ENCODE results near the gene SENP2.
"Not testable (repeated sequence)": the region's sequence is repeated elsewhere in the genome, so short reads cannot be mapped to it uniquely, and the experiment has no call there.

SENP2 gene

DNA sequence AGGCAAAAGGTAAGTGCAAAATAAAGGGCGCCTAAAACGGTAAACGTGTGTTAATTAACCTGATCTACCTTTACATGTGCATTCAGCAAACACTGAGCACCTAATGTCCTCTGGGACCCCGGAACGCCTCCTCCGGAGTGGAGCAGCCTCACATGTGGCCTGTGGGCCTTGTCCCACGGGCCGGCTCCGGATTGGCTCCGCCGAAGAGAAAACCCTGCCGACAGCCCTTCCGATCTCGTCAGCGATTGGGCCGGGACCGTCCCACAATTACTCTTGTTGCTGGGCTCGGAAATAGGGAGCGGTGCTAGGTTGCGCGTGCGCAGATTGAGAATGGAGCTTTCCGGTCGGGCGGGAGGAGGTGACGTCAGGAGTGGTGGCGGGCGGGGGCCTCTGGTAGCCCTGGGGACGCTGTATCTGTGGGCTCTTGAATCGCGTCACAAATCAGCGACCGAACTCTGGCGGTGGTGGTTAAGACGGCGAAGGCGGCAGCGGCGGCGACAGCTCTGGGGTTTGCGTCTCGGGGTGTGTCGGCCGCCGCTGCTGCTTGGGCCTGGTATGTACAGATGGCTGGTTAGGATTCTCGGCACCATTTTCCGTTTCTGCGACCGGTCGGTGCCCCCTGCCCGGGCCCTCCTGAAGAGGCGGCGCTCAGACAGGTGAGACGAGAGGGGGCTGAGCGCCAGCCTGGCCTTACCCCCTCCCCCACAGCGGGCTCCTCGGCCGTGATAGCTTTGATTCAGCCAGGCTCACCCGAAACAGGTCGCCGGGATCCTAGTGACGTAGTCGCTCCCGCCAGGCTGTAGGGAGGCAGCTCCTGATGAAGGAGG is at the start of gene SENP2:
SENP2 (plus strand) TSS at position 437 of the 827 bp plus-strand sequence; CDS start at position 556, 119 bp downstream.
- peak; percentile 98 to 99 for DNase-seq

DNA sequence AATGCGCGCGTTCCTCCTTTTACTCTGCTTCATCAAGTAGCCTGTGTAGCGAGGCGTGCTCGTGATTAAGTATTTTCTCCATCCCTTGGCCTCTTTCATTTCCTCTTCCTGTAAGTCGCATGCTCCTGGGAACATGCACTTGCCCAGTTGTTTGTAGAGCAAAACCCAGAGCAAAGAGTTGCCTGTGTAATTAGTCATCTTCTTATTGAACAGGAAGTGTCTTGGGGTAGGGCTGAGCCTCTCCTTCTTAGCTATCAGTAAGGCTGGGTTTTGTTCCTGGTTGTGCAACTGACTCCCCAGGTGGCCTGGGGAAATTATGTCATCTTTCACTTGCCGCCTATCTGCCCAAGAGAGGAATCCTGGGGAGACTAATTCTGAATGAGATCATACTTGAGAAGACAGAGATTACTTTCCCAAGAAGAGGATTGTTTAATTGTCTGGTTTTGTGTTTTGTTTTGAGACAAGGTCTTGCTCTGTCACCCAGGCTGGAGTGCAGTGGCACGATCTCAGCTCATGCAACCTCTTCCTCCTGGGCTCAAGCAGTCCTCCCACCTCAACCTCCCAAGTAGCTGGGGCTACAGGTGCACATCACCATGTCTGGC is 48.6 kb upstream of the SENP2 start:
- DNase-seq, result peak; percentile 93 to 98

DNA sequence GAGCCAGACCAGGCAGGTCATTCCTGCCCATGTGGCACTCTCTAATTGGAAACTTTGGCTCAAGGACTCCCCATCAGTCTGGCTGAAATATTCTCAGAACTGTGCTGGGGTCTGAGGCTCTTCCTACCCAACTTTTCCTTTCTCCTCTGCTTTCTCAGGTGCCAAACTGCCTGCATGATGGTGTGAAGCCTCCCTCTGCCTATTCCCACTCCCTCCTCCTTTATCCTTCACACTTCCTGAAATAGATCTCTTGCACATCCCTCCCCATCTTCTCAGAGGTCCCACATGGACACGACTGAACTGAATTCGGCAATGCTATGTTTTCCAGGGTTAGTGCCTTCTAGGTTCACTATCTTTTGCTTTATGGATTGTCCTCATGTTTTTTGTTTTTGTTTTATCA is 46.2 kb upstream of the SENP2 start:
- DNase-seq, result no peak

DNA sequence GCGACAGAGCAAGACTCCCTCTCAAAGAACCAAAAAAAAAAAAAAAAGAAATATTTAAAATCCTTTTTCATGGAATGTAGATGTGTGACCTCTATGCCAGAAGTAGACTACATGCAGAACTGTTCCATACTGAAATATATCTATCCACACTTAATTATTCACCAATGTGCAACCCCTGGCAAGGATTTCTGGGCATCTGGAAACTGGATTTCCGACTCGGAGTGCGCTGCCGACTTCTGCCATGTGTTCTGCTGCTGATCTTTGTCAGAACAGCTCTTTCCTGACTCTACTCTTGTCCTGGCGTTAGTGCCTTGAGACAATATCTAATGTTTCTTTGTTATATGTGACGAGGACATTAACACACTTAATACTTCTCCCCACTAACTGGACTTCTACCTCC is 45.4 kb upstream of the SENP2 start:
- DNase-seq, result no peak

DNA sequence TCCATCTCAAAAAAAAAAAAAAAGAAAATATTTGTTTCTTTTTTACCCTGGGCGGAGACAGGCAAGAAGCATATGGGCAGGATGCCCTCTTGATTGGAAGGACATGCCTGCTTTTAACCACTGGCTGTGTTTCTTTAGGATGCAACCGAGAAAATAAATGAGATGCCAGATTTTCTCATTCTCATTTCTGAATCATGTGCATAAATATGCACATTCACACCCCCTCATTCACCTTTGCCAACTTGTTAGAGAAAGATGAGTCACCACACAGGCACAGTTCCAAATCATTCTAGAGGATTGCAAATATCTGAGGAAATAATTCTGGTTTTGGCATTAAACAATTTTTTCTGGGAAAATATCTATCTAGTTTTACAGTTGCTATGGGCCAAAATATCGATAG is 37.0 kb upstream of the SENP2 start:
- DNase-seq, result peak; percentile 82 to 95

DNA sequence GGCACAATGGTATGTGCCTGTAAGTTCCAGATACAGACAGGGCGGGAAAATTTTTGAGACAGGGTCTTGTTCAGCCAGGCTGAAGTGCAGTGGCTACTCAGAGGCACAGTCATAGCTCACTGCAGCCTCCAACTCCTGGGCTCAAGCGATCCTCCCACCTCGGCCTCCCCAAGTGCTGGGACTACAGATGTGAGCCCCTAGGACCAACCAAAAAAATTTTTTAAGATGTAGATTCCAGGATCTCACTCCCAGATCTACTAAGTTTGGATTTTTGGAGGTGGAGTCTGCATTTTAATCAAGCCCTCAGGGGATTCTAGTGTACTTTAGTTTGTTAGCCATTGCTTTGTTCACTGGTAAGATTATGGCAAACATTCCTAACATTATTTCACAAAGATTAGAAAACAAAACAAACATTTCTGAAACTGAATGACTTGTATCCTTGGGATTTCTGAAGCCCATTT is 36.4 kb upstream of the SENP2 start:
- peak in 1 of 2 experiments; percentile 62 for DNase-seq

DNA sequence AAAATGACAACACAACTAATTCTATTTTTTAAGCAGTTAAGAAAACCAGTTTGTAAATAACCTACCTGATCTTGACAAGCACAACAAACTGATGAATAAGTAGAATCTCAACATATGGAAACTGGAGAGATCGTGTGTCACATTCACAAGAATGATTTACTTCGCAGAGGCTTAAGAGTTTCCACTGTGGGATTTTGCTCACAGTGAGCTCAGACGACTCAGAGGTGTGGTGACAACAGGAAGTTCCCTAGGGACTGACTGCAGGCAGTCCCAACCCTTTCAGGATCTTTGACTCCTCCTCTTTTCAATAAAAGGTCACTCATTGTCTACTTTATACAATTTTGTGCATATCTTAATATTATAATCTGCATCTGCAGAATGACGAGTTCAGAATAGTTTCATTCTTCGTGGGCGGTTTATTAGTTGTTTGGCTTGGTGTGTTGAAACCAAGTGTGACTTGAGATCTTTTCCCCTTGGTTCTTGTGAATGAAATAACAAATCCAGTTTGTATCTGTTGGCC is 33.7 kb upstream of the SENP2 start, which contains the start of gene LIPH:
LIPH (minus strand) TSS at position 231 of the 520 bp plus-strand sequence; CDS start at position 114, 117 bp downstream.
- DNase-seq, result peak; percentile 75 to 90

DNA sequence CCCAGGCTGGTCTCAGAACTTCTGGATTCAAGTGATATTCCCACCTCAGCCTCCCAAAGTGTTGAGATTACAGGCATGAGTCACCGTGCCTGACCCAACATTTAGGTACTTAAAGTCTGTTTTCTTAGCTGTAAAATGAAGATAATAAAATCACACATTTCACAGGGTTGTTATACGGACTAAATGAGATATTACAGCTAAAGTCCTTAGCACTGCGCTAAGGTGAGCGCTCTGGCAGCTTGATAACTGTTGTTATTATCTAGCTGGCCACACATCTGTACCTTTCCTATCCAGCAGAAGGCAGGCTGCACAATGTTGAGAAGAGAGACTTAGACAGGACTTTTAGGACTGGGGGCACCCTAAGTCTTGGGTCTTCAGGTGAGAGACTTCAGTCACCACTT is 31.0 kb upstream of the SENP2 start:
- no peak for DNase-seq

DNA sequence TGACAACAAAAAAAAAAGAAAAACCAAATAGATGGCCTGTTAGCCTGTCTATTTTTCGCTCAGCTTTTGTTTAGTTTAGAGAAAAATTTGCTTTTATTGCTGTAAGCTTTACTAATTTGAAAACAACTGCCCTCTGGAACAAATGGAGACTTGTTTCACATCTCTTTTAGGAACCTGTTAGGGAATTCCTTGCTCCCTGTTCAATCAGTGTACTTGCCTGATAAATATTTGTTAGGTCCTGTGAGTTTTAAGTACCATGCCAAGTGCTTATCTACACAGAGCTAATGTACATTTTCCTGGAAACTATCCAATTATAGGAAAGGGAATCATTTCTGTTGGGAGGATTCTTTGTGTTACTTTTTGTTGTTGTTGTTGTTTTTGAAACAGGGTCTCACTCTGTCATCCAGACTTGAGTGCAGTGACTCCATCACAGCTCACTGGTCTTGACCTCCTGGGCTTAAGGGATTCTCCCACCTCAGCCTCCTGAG is 30.2 kb upstream of the SENP2 start:
- DNase-seq, result no peak

DNA sequence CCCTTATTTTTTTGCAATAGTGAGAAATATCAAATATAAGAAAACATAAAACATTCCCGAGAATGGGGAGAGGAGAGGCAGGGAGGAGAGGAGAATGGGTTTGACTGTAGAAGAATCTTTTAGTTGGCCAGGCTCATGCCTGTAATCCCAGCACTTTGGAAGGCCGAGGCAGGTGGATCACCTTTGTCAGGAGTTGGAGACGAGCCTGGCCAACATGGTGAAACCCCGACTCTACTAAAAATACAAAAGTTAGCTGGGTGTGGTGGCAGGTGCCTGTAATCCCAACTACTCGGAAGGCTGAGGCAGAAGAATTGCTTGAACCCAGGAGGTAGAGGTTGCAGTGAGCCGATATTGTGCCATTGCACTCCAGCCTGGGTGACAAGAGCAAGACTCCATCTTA is 29.5 kb upstream of the SENP2 start:
- DNase-seq, result not testable (repeated sequence)

DNA sequence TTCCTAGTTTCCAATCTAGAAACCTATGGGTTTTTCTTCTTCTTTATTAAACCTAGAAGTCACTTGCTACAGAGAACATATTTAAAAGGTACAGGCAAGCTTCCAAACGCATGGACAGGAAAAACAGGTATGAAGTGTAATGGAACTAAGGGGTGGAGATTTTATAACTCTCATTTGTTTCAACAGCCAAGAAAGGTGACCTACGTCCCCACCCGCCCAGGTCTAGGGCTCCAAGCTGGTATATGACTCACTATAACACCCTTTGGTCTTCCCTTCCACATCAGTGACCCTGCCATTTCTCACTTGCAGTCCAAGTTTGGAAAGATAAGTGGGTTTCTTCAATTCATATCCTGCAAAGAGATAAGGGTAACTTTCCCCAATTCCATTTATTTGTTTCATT is 27.7 kb upstream of the SENP2 start:
- no peak for DNase-seq

DNA sequence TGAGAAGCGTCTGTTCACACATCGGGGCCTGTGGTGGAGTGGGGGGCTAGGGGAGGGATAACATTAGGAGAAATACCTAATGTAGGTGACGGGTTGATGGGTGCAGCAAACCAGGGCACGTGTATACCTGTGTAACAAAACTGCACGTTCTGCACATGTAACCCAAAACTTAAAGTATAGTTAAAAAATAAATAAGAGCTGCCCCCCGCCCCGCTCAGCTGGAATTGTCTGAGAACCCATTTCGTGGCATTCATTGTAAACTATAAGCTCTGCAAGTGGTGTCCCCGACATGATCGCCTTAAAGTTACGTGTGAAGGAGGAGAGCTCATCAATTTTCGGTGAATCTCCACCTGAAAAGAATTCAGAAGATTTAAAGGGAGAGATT is 26.4 kb upstream of the SENP2 start:
- no peak for DNase-seq

DNA sequence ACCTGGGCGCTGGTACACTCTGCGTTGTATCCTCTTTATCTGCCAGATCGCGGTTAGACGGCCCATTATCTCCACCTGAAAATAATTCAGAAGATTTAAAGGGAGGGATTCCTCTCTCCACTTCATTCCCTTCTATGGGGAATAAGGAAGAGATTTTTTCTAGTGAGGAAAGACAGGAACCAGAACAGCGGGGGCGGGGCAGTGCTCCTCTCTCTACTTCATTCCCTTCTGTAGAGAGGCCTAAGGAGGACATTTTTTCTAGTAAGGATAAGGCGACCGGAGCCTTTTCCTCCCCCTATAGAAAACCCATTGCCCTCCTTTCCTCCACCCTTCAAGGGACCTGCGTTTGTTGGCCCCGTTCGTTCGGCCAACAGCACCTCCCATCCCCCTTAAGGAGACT is 25.4 kb upstream of the SENP2 start:
- no peak for DNase-seq

DNA sequence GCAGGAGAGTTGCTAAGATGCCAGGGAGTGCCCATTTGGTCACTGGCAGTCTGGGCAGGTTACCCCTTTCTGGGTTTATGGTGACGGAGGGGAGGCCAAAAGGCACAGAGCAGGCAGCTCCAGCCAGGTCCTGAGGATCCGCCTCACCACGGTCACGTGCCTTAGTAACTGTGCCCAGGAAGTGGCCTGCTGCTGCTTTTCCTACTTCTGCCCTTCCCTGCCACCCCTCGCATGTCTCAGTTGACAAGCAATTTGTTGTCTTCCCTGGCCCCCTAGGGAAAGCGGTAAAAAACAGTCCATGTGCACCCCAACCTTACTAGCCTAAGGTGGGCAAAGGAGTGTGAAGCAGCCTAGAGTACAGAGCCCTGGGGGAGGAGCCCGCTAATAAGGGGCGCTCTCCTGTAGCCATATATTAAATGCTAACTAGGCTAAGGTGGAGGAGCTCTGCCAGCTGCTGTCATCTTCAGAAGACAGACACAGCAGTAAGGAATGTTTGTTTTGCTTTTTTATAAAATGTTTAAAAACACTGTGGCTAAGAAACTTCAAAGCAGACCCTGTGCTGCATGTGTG is 24.6 kb upstream of the SENP2 start:
- DNase-seq, result no peak

DNA sequence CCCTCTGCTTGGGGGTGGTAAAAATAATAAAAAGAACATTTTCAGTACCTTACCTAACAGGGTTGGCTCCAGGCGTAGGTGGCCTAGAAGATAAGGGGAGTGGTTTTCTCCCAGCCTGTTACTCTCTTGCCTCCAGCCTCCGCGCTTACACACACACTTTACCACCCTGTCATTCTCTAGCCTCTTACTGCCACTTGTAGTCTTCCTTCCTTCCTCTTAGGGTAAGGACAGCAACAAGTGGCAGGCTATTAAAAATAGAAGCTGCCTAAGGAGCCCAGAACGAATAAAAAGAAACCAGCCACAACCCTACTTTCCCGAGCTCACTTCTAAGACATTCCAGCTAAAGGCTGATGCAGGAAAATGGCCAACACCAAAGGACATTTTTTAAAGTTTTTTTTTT is 24.1 kb upstream of the SENP2 start:
- DNase-seq, result no peak

DNA sequence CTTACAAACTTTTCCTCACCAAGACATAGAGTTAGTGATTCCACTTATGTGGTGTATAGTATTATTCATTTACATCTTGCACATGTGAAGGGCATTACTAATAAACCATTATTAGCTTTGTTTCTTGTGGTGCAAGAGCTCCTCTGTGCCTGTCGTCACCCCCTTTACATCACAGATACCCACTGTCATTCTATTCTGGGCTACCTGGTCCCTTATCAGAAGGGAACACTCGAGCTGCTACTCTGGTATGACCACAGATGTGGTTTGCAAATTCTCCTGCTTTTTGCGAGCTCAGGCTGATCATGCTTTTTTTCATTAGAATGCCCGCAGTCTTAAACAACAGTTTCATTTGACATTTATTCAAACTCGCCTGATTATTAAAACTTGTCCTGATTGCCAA is 13.9 kb upstream of the SENP2 start:
- no peak for DNase-seq

DNA sequence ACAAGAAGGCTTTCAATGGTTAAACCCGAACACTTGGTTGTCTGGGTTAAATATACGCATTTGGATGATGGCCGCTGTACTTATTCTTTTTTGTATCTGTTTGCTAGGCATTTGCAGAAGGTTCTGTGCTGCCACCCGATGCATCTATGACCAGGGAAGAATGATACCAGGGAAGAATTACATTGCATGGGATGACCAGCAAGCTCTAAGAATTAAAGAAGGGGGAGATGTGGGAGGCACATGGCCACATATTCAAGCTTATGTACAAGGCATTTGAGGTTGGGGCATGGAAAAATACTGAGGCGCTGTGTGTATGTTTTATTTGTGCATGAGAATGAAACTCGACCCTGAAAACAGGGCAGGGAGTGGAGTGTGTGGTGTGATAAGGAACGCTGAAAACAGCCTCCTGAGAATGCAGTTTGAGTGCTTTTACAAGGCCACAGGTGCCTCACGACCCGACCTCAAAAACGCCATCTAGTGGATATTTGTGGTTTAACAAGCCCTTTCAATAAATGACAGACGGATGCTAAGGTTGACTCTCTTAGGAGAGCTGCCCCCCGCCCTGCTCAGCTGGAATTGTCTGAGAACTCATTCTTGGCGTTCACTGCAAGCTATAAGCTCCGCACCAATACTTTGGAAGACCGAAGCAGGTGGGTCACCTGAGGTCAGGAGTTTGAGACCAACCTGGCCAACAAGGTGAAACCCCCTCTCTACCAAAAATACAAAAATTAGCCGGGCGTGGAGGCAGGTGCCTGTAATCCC is 10.8 kb upstream of the SENP2 start:
- DNase-seq, result peak; percentile 17 to 49

DNA sequence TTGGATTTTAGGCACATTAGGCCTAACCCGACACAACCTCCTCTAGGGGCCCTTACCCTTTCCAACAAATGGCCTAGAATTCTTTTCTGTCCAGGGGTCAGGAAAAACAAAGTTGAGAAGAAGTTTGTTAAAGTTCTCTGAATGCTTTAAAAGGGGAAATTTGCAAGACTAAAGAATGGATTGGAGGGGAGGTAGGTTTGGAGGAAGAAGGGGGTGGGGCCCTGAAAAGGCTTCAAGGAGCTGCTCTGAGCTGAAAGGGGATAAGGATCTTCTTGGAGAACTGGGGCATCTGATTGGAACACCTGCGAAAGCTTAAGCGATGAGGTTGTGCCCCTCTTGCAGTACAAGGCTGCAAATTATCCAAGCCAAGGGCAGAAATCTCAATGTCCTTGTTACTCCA is 3.9 kb upstream of the SENP2 start:
- DNase-seq, result no peak

DNA sequence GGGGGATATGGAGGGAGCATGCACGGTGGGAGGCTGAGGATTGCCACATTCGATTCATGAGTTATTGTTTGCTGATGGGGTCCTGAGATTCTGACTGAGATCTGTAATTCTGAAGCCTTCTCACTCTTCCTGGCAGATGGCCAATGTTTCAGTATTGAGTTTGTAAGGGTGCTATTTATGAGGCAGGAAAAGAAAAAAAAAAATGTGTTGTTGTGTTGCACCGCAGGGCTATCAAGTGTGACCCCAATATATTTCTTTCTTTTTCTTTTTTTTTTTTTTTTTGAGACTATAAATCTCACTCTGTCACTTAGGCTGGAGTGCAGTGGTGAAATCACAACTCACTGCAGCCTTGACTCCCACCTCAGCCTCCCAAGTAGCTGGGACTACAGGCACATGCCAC is 3.2 kb upstream of the SENP2 start:
- no peak for DNase-seq

DNA sequence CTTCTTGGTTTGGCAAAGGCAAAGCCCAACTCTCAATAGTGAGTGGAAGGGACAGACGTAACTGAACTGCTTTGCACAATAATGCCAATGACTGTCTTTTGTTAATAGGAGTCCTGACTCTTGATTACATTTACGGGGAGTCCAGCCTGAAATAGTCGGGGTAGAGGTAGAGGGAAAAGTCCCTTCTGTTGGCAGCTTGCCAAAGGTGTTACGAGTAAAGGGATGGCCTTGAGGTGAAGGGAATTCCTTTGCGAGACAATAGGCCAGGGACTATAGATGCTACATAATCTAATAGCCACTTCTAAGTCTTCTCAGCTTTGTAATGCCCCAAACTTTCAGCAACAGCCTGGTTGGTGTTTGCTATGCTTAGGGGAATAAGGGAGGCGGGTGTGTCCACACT is 2.2 kb upstream of the SENP2 start:
- DNase-seq, result no peak

DNA sequence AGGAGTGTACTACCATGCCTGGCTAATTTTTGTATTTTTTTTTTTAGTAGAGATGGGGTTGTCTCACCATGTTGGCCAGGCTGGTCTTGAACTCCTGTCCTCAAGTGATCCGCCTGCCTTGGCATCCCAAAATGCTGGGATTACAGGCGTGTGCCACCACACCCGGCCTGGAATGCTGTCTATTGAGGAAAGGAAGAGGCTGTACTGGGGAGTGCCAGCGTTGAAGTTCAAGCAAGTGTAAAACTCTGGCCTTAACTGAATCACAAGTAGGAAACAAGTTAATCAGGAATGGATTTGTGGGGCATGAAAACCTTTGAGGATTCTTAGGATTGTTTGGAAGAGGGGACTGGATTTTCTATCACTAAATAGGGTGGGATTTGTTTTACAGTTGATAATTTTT is 1.4 kb upstream of the SENP2 start:
- no peak for DNase-seq

DNA sequence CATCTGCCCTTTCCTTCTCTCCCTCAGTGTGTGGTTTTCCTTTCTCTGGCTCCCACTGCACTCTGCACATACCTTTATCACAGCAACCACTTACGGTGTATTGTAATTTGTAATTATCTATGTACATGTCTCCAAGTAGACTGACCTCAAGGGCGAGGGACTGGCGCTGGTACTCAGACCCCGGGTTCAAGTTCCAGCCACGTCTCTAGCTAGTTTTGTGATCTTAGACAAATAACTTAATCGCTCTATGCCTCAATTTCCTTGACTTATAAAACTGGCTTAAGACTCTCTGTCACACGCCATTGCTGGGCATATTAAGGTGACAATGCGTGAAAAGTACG is 607 bp upstream of the SENP2 start:
- DNase-seq, result no peak

DNA sequence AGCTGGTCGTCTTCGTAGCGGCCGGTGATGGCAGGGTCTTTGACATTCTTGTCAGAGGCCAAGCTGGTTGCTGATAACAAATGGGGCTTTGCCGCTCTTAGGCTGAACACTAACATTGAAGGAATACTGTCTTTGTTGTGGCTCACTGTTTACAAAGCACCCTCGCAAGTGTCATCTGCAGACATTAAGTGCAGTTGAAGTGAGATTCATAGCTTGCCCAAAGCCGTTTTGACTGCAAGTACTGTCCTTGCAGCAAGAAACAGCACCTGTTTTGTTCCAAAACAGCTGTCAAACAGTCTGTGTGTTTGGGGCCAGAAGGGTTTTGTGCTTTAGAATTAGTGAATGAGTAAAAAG is 568 bp downstream of the SENP2 start:
- no peak for DNase-seq
